GM19397 (cell line): ENCODE measurements around the gene MN1.

Experiments used
- ATAC-seq: cut with Tn5 transposase; IDR thresholded peaks from one replicate; pipeline ENCODE4 v1.9.1; 2021; ENCODE audit warnings: mild to moderate bottlenecking, moderate library complexity; ENCODE audit not compliant: unreplicated experiment

The MN1 gene

GRCh38 chr22:27800250-27801201 lies 1.0 kb downstream of the MN1 start:
- ATAC-seq, result no peak

- no peak for ATAC-seq
These were observed 1.7 kb downstream of the MN1 start for GRCh38 chr22:27799827-27800249.

GRCh38 chr22:27799015-27799826 lies 2.3 kb downstream of the MN1 start:
- no peak for ATAC-seq

- ATAC-seq, result no peak
These were observed 3.0 kb downstream of the MN1 start for GRCh38 chr22:27798511-27799014.

GRCh38 chr22:27797520-27798391 lies 3.8 kb downstream of the MN1 start:
- no peak for ATAC-seq

- no peak for ATAC-seq
These were observed 4.6 kb downstream of the MN1 start for GRCh38 chr22:27796829-27797519.

- no peak for ATAC-seq
These were observed 5.6 kb downstream of the MN1 start for GRCh38 chr22:27795696-27796517.

- no peak for ATAC-seq
These were observed 6.5 kb downstream of the MN1 start for GRCh38 chr22:27795053-27795452.

- no peak for ATAC-seq
These were observed 7.3 kb downstream of the MN1 start for GRCh38 chr22:27794226-27794625.

- no peak for ATAC-seq
These were observed 8.0 kb downstream of the MN1 start for GRCh38 chr22:27793576-27793975.

- no peak for ATAC-seq
These were observed 8.9 kb downstream of the MN1 start for GRCh38 chr22:27792452-27793161.

GRCh38 chr22:27791859-27792241 lies 9.7 kb downstream of the MN1 start:
- ATAC-seq, result no peak

- no peak for ATAC-seq
These were observed 10.2 kb downstream of the MN1 start for GRCh38 chr22:27791159-27791858.

GRCh38 chr22:27790376-27791158 lies 11.0 kb downstream of the MN1 start:
- ATAC-seq, result no peak

GRCh38 chr22:27788500-27789288 lies 12.9 kb downstream of the MN1 start:
- no peak for ATAC-seq

- ATAC-seq, result no peak
These were observed 14.6 kb downstream of the MN1 start for GRCh38 chr22:27786965-27787364.
